Keratinocyte (primary cell): Measurements from ENCODE around the gene PLD5.

Experiments used
- EZH2 ChIP-seq: IDR thresholded peaks from one replicate; pipeline ENCODE4 v1.6.1; 2012; ENCODE audit warnings: inconsistent platforms, mild to moderate bottlenecking, low read length, moderate library complexity
- TF ChIP-seq, protein P1 (sequence below), 3 experiments: IDR thresholded peaks in 1 of 3; conservative IDR thresholded peaks in 1 of 3; optimal IDR thresholded peaks in 1 of 3; 2 replicates in 2 of 3; 3 replicates in 1 of 3; pipeline versions ENCODE3 to v1.5.1; 2011; ENCODE audit warnings: low read length in 3 of 3, mild to moderate bottlenecking in 3 of 3, moderate library complexity in 2 of 3, control low read depth in 1 of 3, inconsistent platforms in 1 of 3; ENCODE audit not compliant: insufficient read depth in 2 of 3; ENCODE audit errors: extremely low read depth in 1 of 3

DNA sequence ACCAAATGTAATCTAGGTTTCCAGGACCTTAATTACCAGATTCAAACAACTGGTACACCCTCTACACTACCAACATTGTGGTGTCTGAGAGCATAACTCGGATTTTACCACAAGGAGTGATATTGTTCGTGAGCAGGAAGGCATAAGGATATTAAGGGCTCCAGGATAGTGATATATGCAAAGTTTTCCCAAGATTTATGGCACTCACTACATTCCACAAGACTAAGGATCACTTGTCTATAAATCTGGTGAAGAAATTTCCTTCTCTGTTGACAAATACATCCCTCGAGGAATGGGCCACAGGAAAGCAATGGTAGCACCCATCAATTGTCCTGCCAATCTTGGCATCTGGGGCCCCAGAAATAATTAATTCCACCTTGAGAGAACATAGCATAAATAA, 43.1 kb upstream of the PLD5 start:
- no peak for TF ChIP-seq EZH2
- TF ChIP-seq, protein P1, sequence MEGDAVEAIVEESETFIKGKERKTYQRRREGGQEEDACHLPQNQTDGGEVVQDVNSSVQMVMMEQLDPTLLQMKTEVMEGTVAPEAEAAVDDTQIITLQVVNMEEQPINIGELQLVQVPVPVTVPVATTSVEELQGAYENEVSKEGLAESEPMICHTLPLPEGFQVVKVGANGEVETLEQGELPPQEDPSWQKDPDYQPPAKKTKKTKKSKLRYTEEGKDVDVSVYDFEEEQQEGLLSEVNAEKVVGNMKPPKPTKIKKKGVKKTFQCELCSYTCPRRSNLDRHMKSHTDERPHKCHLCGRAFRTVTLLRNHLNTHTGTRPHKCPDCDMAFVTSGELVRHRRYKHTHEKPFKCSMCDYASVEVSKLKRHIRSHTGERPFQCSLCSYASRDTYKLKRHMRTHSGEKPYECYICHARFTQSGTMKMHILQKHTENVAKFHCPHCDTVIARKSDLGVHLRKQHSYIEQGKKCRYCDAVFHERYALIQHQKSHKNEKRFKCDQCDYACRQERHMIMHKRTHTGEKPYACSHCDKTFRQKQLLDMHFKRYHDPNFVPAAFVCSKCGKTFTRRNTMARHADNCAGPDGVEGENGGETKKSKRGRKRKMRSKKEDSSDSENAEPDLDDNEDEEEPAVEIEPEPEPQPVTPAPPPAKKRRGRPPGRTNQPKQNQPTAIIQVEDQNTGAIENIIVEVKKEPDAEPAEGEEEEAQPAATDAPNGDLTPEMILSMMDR (optimal IDR thresholded peaks at IDR 0.05 in 1 of 3, IDR thresholded peaks at IDR 0.05 in 1 of 3, conservative IDR thresholded peaks at IDR 0.05 in 1 of 3; ENCODE audit: extremely low read depth in 1 of 3, insufficient read depth in 2 of 3, low read length in 3 of 3): no peak
